ENCODE measurements around the gene ZFP62. TPM values are rescaled to one million over a fixed set of nuclear protein-coding genes. Genes with fewer than 3 reads are reported as not detected.

The ZFP62 gene
- total RNA-seq, 2 experiments from 2014 or later = 22.6 to 24.9 TPM

DNA sequence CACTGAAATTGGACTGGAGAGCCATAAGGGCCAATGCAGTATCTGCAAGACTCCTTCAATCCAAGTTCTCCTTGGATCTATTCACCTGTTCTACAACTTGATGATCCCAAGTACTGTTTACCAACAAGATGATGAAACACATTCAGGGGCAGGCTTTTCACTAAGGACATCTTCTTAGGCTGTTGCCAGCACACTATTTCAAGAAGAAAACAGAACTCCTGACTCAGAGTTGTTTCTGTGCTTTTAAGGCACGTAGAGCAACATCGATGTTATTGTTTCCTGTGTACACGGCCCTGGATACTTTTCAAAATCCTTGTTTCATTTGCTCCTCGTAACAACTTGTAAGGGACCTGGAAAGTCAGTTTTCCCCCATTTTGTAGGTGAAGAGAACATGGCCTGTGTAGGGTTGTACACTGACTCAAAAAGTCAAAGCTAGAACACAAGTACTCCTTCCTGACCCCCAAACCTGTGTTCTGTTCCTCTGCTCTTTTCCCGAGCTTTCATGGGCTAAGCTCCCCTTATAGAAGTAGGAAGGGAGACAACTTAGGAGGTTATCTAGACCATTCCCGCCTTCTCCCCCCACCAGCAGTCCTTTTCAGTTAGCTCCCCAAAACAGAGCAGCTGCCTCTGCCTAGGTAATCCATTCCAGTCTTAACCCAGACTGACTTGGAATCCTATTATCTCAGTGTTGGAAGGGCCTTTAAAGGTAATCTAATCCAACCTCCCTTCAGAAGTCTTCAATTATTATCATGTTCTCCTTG lies 53.2 kb downstream of the ZFP62 start:
- H3K27me3 Mint-ChIP-seq = no peaks in the 10 kb centered on the region
- Histone ChIP-seq H3K27me3 (ENCODE audit: control insufficient read depth in 1 of 2, insufficient read depth in 2 of 2, low read length in 2 of 2) (no peaks in the 10 kb centered on the region), H3K4me1 (ENCODE audit: insufficient read depth, low read length) (peaks cover 73% of the 10 kb centered on the region), H3K9me3 (ENCODE audit: control insufficient read depth in 1 of 2, insufficient read depth in 1 of 2, low read length in 2 of 2) (no peaks in the 10 kb centered on the region), H3K4me3 (ENCODE audit: low read length) (peak overlapping the region; percentile 80), H3K27ac (ENCODE audit: low read depth in 1 of 2, low read length in 2 of 2) (peak overlapping the region; percentile 84 to 98), H3K36me3 (ENCODE audit: insufficient read depth, low read length) (peaks cover 6% of the 10 kb centered on the region)
- H3K9me3 Mint-ChIP-seq = no peaks in the 10 kb centered on the region
- ATAC-seq (ENCODE audit: poor library complexity) (no peak), DNase-seq (peak in 1 of 14 experiments; percentile 37)
- H3K27ac Mint-ChIP-seq = peak overlapping the region; percentile 94
- intact Hi-C loops (cut with DNase I, micrococcal nuclease) = loop anchor here (10.0 kb wide), 3 partner anchors 313 to 437 kb away; partner anchors contain the start of genes CNOT6 (in 1 of the 2) and RACK1 (in 1 of the 2)
- CTCF ChIA-PET = interaction anchor here (1.8 kb wide), 1 partner anchor 22 kb away, joined by 5 read pairs; no protein-coding TSS in a partner anchor
- peak overlapping the region; percentile 91 for H3K4me3 Mint-ChIP-seq
- H3K4me1 Mint-ChIP-seq (ENCODE audit: low read depth) = peaks cover 85% of the 10 kb centered on the region
- POLR2A ChIA-PET = interaction anchor here (1.1 to 19.8 kb wide), 6 partner anchors 10 to 53 kb away, joined by 3 to 612 read pairs (median 4); partner anchors contain the start of gene ZFP62
- no peak for TF ChIP-seq CTCF (IDR thresholded peaks at IDR 0.05)
- H3K36me3 Mint-ChIP-seq (ENCODE audit: low read depth) = peaks cover 31% of the 10 kb centered on the region

- POLR2A ChIA-PET = interaction anchor here (1.1 to 19.8 kb wide), 3 partner anchors 11 to 26 kb away, joined by 4 to 612 read pairs (median 4); no protein-coding TSS in a partner anchor
- H3K9me3 Mint-ChIP-seq = no peaks in the 10 kb centered on the region
Observed at GRCh38 chr5:180807046-180807445, 54.0 kb downstream of the ZFP62 start.

More at GRCh38 chr5:180807046-180807445, 54.0 kb downstream of the ZFP62 start:
- TF ChIP-seq CTCF (IDR thresholded peaks at IDR 0.05) = no peak
- no peaks in the 10 kb centered on the region for H3K27me3 ChIP-seq (ENCODE audit: control insufficient read depth in 1 of 2, insufficient read depth in 2 of 2, low read length in 2 of 2)
- intact Hi-C loops (cut with DNase I, micrococcal nuclease) = loop anchor here (10.0 kb wide), 3 partner anchors 312 to 438 kb away; partner anchors contain the start of genes CNOT6 (in 1 of the 2) and RACK1 (in 1 of the 2)
- peak overlapping the region; percentile 84 to 98 for H3K27ac ChIP-seq (ENCODE audit: low read depth in 1 of 2, low read length in 2 of 2)
- H3K27me3 Mint-ChIP-seq = no peaks in the 10 kb centered on the region
- H3K4me1 ChIP-seq (ENCODE audit: insufficient read depth, low read length) = peaks cover 73% of the 10 kb centered on the region
- peaks cover 34% of the 10 kb centered on the region for H3K36me3 Mint-ChIP-seq (ENCODE audit: low read depth)
- H3K27ac Mint-ChIP-seq = peak overlapping the region; percentile 94
- no peak for DNase-seq
- ATAC-seq (ENCODE audit: poor library complexity) = no peak
- H3K4me3 ChIP-seq (ENCODE audit: low read length) = peak overlapping the region; percentile 80
- H3K36me3 ChIP-seq (ENCODE audit: insufficient read depth, low read length) = peaks cover 6% of the 10 kb centered on the region
- CTCF ChIA-PET = interaction anchor here (1.1 to 1.8 kb wide), 3 partner anchors 22 to 53 kb away, joined by 3 to 5 read pairs (median 3); no protein-coding TSS in a partner anchor
- H3K9me3 ChIP-seq (ENCODE audit: control insufficient read depth in 1 of 2, insufficient read depth in 1 of 2, low read length in 2 of 2) = no peaks in the 10 kb centered on the region
- H3K4me1 Mint-ChIP-seq (ENCODE audit: low read depth) = peaks cover 82% of the 10 kb centered on the region
- peak overlapping the region; percentile 91 for H3K4me3 Mint-ChIP-seq

Data from CD4-positive, alpha-beta T cell (primary cell).